GM10847 (cell line): Measurements from ENCODE around the gene LCE2C.
"Not testable (repeated sequence)": the region's sequence is repeated elsewhere in the genome, so short reads cannot be mapped to it uniquely, and the experiment has no call there.

ENCODE experiments used
- POLR2A ChIP-seq: IDR thresholded peaks from 2 replicates; pipeline ENCODE4 v1.6.1; 2011; ENCODE audit not compliant: insufficient read length; ENCODE audit errors: extremely low read depth

The LCE2C gene

GRCh38 chr1:152674983-152675382, at the start of gene LCE2C:
LCE2C (plus strand) TSS chr1:152675279; CDS start chr1:152676016, 737 bp downstream.
- TF ChIP-seq POLR2A = not testable (repeated sequence)

GRCh38 chr1:152626744-152627143, 48.3 kb upstream of the LCE2C start:
- no peak for TF ChIP-seq POLR2A

GRCh38 chr1:152630596-152630995, 44.5 kb upstream of the LCE2C start:
- no peak for TF ChIP-seq POLR2A

GRCh38 chr1:152640351-152640750, 34.7 kb upstream of the LCE2C start:
- TF ChIP-seq POLR2A = no peak

GRCh38 chr1:152643945-152644344, 31.1 kb upstream of the LCE2C start:
- no peak for TF ChIP-seq POLR2A

GRCh38 chr1:152645146-152645545, 29.9 kb upstream of the LCE2C start:
- TF ChIP-seq POLR2A = no peak

- TF ChIP-seq POLR2A = no peak
Observed at GRCh38 chr1:152646656-152647055, 28.4 kb upstream of the LCE2C start.

- TF ChIP-seq POLR2A = no peak
Observed at GRCh38 chr1:152654110-152654509, 21.0 kb upstream of the LCE2C start.

GRCh38 chr1:152656459-152656858, 18.6 kb upstream of the LCE2C start:
- no peak for TF ChIP-seq POLR2A

- no peak for TF ChIP-seq POLR2A
Observed at GRCh38 chr1:152657677-152658076, 17.4 kb upstream of the LCE2C start.

GRCh38 chr1:152658649-152659048, 16.4 kb upstream of the LCE2C start:
- no peak for TF ChIP-seq POLR2A

- TF ChIP-seq POLR2A = no peak
Observed at GRCh38 chr1:152663098-152663497, 12.0 kb upstream of the LCE2C start, which contains the start of gene LCE2D. LCE2D (plus strand) TSS chr1:152663380; CDS start chr1:152664106, 726 bp downstream.

- no peak for TF ChIP-seq POLR2A
Observed at GRCh38 chr1:152667648-152668047, 7.4 kb upstream of the LCE2C start.

- TF ChIP-seq POLR2A = no peak
Observed at GRCh38 chr1:152673016-152673415, 2.1 kb upstream of the LCE2C start.

- TF ChIP-seq POLR2A = no peak
Observed at GRCh38 chr1:152679459-152679858, 4.4 kb downstream of the LCE2C start.

GRCh38 chr1:152681616-152682015, 6.5 kb downstream of the LCE2C start:
- TF ChIP-seq POLR2A = no peak

GRCh38 chr1:152683846-152684245, 8.8 kb downstream of the LCE2C start:
- no peak for TF ChIP-seq POLR2A

- not testable (repeated sequence) for TF ChIP-seq POLR2A
Observed at GRCh38 chr1:152685823-152686222, 10.7 kb downstream of the LCE2C start, which contains the start of gene LCE2B. LCE2B (plus strand) TSS chr1:152686123; CDS start chr1:152686844, 721 bp downstream.
